HG03175 (cell line): ENCODE measurements around the gene DNAH8.

ENCODE experiments used
- ATAC-seq: cut with Tn5 transposase; IDR thresholded peaks from one replicate; pipeline ENCODE4 v1.9.1; 2021; ENCODE audit warnings: mild to moderate bottlenecking, moderate library complexity; ENCODE audit not compliant: unreplicated experiment

The DNAH8 gene

DNA sequence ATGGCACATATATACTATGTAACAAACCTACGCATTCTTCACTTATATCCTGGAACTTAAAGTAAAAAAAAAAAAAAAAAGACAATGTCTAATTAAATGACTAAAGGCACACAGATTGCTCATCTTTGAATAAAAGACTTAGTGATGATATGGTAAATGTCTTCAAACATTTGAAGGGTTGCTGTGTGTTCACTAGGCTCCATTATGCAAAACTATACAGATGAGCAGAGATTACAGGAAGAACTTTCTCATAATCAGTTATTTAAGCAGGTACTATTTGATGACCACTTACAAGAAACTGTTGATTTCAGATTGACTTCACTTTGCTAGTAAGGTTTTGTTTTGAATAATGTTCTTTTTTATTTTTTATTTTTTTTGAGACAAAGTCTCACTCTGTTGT, 34.4 kb downstream of the DNAH8 start:
- ATAC-seq = no peak

- ATAC-seq = no peak
Measured at GRCh38 chr6:38750968-38751615, 36.0 kb downstream of the DNAH8 start.

DNA sequence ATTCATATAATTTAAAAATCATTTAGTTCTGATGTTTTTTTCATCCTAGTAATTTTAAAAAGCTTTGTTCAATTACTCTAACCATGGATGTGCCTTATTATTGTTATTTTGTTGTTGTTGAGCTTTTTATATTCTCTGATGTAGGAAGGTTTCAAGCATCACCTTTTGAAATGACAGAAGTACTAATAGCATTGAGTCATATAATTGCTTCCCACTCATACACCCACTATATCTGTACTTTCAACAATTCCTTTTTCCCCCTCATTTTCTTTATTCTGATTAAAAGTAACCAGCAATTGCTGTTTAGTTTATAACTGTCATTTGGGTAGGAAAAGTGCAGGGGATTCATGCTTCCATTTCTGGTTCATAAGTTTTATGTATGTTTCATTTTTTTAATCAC, 38.6 kb downstream of the DNAH8 start:
- ATAC-seq = no peak

- ATAC-seq = no peak
Measured at GRCh38 chr6:38755207-38755606, 40.1 kb downstream of the DNAH8 start.

- no peak for ATAC-seq
Measured at GRCh38 chr6:38755874-38756273, 40.8 kb downstream of the DNAH8 start.

- ATAC-seq = no peak
Measured at GRCh38 chr6:38760097-38760496, 45.0 kb downstream of the DNAH8 start.

DNA sequence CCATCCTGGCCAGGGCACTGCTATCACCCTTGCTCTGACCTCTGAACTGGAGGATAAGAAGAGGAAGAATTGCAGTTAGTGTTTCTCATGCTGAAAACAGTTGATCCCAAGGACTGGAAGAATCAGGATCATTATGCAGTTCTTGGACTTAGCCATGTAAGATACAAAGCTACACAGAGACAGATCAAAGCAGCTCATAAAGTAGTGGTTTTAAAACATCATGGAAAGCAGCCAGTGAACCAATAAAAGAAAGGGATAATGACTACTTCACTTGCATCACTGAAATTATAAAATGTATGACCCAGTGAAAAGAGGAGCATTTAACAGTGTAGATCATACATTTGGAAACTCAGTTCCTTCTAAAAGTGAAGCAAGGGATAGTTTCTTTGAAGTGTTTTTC, 47.7 kb downstream of the DNAH8 start:
- ATAC-seq = no peak

- ATAC-seq = no peak
Measured at GRCh38 chr6:38767560-38767959, 52.4 kb downstream of the DNAH8 start.

GRCh38 chr6:38773338-38773737, 58.2 kb downstream of the DNAH8 start:
- ATAC-seq = no peak

- no peak for ATAC-seq
Measured at GRCh38 chr6:38774929-38775707, 60.0 kb downstream of the DNAH8 start.

DNA sequence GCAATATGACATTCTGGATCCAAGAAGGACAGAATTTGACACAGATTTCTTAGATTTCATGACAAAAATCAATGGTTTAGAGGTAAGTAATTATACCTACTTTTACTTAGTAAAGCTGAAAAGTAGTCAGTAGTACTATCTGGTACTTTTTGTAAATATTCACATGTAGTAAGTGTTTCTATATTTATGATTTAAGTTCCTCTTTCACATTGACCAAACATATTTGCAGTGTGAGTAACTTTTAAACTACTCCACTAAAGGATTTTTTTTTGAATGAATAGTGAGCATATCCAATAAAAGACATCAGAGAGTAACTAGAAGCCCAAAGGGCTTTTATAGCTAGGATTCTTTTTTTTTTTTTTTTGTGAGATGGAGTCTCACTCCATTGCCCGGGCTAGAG, 60.8 kb downstream of the DNAH8 start:
- ATAC-seq = no peak

- ATAC-seq = no peak
Measured at GRCh38 chr6:38776515-38776914, 61.4 kb downstream of the DNAH8 start.

- ATAC-seq = no peak
Measured at GRCh38 chr6:38779310-38780062, 64.4 kb downstream of the DNAH8 start.

DNA sequence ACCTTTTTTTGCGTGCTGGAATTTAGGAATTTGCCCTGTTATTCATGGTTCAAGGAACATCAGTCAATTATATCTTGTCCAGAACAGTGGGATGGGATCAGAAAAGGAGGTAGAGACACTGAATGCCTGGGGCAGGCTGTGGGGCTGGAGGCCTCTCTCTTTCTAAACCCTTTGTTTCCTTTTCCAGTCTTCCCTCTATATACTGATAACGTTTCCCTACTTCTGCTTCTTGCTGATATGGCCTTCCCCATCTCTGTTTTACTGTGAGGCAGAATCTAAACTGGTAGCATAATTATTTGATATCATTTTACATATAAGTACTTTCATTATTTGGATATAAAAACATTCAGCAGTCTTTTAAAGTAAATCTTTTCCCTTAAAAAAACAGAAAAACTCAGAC, 67.5 kb downstream of the DNAH8 start:
- no peak for ATAC-seq

- no peak for ATAC-seq
Measured at GRCh38 chr6:38783443-38784228, 68.5 kb downstream of the DNAH8 start.

- no peak for ATAC-seq
Measured at GRCh38 chr6:38784506-38785235, 69.6 kb downstream of the DNAH8 start.

DNA sequence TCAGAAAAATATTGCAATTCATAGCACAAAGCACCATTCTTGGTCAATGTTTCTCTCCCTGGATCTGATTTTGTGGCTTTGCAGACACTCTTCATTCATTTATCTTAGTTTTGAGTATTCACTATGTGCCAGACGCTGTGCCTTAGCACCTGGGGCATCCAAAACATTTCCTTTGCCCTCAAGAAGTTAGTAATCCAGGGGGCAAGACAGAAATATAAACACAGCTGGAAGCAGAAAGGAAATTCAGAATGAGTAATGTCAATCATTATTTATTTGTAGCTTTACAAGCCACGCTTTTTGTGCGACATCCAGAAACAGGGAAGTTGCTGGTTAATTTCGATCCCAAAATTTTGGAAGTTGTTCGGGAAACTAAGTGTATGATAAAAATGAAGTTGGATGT, 71.4 kb downstream of the DNAH8 start:
- ATAC-seq = no peak

DNA sequence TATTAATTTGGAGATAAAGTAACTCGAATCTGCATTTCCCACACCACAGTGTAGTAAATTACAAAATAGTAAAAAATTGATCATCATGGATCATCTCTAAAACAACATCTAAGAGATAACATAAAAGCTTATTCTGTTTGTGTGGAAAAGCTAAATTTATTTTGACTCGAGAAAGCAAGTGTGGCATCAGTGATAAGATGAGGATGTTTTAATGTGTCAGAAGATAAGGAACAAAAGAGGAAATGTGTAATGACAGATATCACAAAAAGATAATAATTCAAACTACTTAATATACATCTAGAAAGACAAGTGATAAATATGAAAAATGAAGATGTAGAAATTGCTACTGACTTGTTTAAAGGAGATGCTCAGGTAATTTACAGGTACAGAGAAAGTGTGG, 74.1 kb downstream of the DNAH8 start:
- no peak for ATAC-seq

DNA sequence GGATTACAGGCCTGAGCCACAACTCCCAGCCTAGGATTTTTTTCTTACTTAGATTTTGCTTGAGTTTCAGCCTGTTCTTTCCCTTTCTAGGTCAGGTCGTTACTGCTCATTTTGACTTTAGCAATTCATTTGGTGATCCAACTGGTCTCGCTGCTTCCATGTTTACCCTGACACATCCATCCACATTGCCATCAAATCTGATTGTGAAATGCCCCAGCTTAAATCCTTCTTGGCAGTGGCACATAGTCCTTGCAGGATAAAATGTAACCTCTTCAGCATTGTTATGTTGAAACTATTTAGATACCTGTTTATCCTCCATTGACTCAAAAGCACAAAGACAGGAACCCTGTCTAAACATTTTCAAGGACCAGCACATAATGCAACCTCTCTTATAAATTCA, 77.2 kb downstream of the DNAH8 start:
- ATAC-seq = no peak

DNA sequence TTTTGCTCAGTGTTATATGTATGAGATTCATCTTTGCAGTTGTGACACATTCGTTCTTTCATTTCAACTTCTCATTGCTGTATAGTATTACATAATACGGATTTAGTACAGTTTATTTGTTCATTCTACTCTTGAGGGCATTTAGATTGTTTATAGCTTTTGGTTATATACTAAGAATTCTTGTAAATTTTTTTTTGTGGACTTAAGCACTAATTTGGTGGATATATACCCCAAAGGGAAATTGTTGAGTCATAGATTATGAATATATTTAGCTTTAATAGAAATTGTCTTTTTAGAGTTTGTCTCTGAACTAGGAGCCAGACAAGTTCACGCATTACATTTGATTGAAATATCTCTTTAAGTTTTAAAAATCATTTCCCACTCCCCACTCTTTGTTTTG, 79.6 kb downstream of the DNAH8 start:
- no peak for ATAC-seq

DNA sequence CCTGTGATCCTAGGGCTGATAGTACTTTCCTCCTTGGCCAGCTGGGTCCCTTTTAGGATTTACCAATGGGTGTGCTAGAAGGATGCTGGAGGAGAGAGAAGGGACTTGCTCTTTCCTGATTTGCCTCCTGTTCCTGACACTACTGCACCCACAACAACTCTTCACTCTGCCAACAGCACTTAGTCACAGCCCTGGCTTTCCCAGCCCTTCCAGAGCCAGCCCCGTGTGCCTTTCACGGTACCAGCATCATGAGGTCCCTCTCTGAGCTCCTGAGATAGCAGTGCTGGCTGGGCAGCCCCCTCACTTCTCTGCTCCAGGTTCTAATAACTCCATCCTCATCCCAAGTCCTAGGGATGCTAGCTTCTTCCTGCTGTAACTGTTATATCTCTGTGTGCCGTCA, 80.9 kb downstream of the DNAH8 start:
- ATAC-seq = no peak
